SK-N-SH treated with all-trans-retinoic acid at 6 μM for 48 hours (cell line): ENCODE measurements around the gene DNHD1.

Source experiments
- ATAC-seq: fragments of 200-7000 bp; cut with Tn5 transposase; 3 replicates; pipeline ENCODE4 v1.9.1; 2020; ENCODE audit warnings: mild to moderate bottlenecking, moderate library complexity
- ARNTL ChIP-seq: fragments of 450-650 bp; formaldehyde crosslinking; IDR thresholded peaks from 2 replicates; pipeline ENCODE4 v1.5.0; 2020; ENCODE audit warnings: low read depth, mild to moderate bottlenecking, moderate library complexity, borderline replicate concordance
- BACH2 ChIP-seq: fragments of 250-450 bp; sonication (Bioruptor Pico); IDR thresholded peaks from 2 replicates; pipeline ENCODE4 v1.9.0; 2021; ENCODE audit warnings: mild to moderate bottlenecking, borderline replicate concordance
- CREB5 ChIP-seq: fragments of 250-450 bp; sonication (Bioruptor Pico); IDR thresholded peaks from 2 replicates; pipeline ENCODE4 v1.5.1; 2020; ENCODE audit warnings: low read depth, mild to moderate bottlenecking, moderate library complexity
- CSDC2 ChIP-seq: fragments of 250-450 bp; sonication (Bioruptor Pico); IDR thresholded peaks from 2 replicates; pipeline ENCODE4 v1.5.0; 2020; ENCODE audit warnings: mild to moderate bottlenecking, moderate library complexity
- CSRNP3 ChIP-seq: fragments of 250-450 bp; sonication (Bioruptor Pico); IDR thresholded peaks from 2 replicates; pipeline ENCODE4 v1.5.1; 2021; ENCODE audit warnings: mild to moderate bottlenecking, moderate library complexity
- ESRRG ChIP-seq: fragments of 250-450 bp; sonication (Bioruptor Pico); IDR thresholded peaks from 2 replicates; pipeline ENCODE4 v1.6.1; 2021; ENCODE audit warnings: mild to moderate bottlenecking
- OSR1 ChIP-seq: fragments of 250-450 bp; sonication (Bioruptor Pico); IDR thresholded peaks from 2 replicates; pipeline ENCODE4 v1.8.0; 2022; ENCODE audit warnings: moderate library complexity, mild to moderate bottlenecking, inconsistent platforms
- PATZ1 ChIP-seq: fragments of 250-450 bp; sonication (Bioruptor Pico); IDR thresholded peaks from 2 replicates; pipeline ENCODE4 v1.8.0; 2020; ENCODE audit warnings: mild to moderate bottlenecking, moderate library complexity, borderline replicate concordance
- POU6F1 ChIP-seq: fragments of 250-450 bp; sonication (Bioruptor Pico); IDR thresholded peaks from 2 replicates; pipeline ENCODE4 v1.8.0; 2021; ENCODE audit warnings: low read depth, mild to moderate bottlenecking, moderate library complexity, borderline replicate concordance
- PPARA ChIP-seq: fragments of 250-450 bp; sonication (Bioruptor Pico); IDR thresholded peaks from 2 replicates; pipeline ENCODE4 v1.5.0; 2020; ENCODE audit warnings: mild to moderate bottlenecking, borderline replicate concordance
- RARB ChIP-seq: fragments of 250-450 bp; sonication (Bioruptor Pico); IDR thresholded peaks from 2 replicates; pipeline ENCODE4 v1.8.0; 2021; ENCODE audit warnings: mild to moderate bottlenecking, moderate library complexity
- SNAI2 ChIP-seq: fragments of 250-450 bp; sonication (Bioruptor Pico); IDR thresholded peaks from 2 replicates; pipeline ENCODE4 v1.5.0; 2020; ENCODE audit warnings: mild to moderate bottlenecking, moderate library complexity
- TCF4 ChIP-seq: fragments of 250-450 bp; sonication (Bioruptor Pico); IDR thresholded peaks from 2 replicates; pipeline ENCODE4 v1.8.0; 2021; ENCODE audit warnings: mild to moderate bottlenecking, moderate library complexity, borderline replicate concordance
- TOX ChIP-seq: fragments of 250-450 bp; sonication (Bioruptor Pico); IDR thresholded peaks from 2 replicates; pipeline ENCODE4 v1.8.0; 2021; ENCODE audit warnings: mild to moderate bottlenecking, moderate library complexity, borderline replicate concordance
- TSHZ2 ChIP-seq: fragments of 250-450 bp; sonication (Bioruptor Pico); IDR thresholded peaks from 2 replicates; pipeline ENCODE4 v1.5.0; 2020; ENCODE audit warnings: mild to moderate bottlenecking, moderate library complexity
- ZC3H10 ChIP-seq: fragments of 250-450 bp; sonication (Bioruptor Pico); IDR thresholded peaks from 2 replicates; pipeline ENCODE4 v1.5.1; 2021; ENCODE audit warnings: mild to moderate bottlenecking, moderate library complexity
- ZFP3 ChIP-seq: fragments of 250-450 bp; sonication (Bioruptor Pico); IDR thresholded peaks from 2 replicates; pipeline ENCODE4 v1.5.0; 2020; ENCODE audit warnings: mild to moderate bottlenecking, moderate library complexity
- ZFP30 ChIP-seq: fragments of 450-650 bp; formaldehyde crosslinking; IDR thresholded peaks from 2 replicates; pipeline ENCODE4 v1.5.0; 2022; ENCODE audit warnings: mild to moderate bottlenecking, moderate library complexity
- ZNF565 ChIP-seq: fragments of 450-650 bp; formaldehyde crosslinking; conservative IDR thresholded peaks from 2 replicates; pipeline ENCODE4 v1.5.0; 2020; ENCODE audit warnings: low read depth, mild to moderate bottlenecking, moderate library complexity
- ZNF70 ChIP-seq: fragments of 450-650 bp; formaldehyde crosslinking; IDR thresholded peaks from 2 replicates; pipeline ENCODE4 v1.5.0; 2020; ENCODE audit warnings: mild to moderate bottlenecking, moderate library complexity
- ZNF8 ChIP-seq: fragments of 450-650 bp; formaldehyde crosslinking; IDR thresholded peaks from 2 replicates; pipeline ENCODE4 v1.5.0; 2020; ENCODE audit warnings: mild to moderate bottlenecking, moderate library complexity

The DNHD1 gene

GRCh38 chr11:6486256-6486655 is 10.8 kb upstream of the DNHD1 start:
- no peak for ATAC-seq
- TF ChIP-seq ZNF8 (CRISPR knock-in tag) (no peak), CSDC2 (CRISPR knock-in tag) (no peak), CSRNP3 (CRISPR knock-in tag) (no peak), PATZ1 (CRISPR knock-in tag) (no peak), BACH2 (CRISPR knock-in tag) (no peak), ZNF565 (CRISPR knock-in tag) (no peak), TCF4 (CRISPR knock-in tag) (no peak), ZFP30 (CRISPR knock-in tag) (no peak), ZNF70 (CRISPR knock-in tag) (no peak), ESRRG (no peak), ZFP3 (CRISPR knock-in tag) (no peak), SNAI2 (CRISPR knock-in tag) (no peak), ZC3H10 (CRISPR knock-in tag) (no peak), TOX (no peak), RARB (CRISPR knock-in tag) (no peak), PPARA (CRISPR knock-in tag) (no peak), TSHZ2 (CRISPR knock-in tag) (no peak), ARNTL (CRISPR knock-in tag) (no peak)

- TF ChIP-seq PATZ1 (CRISPR knock-in tag): no peak
- no peak for TF ChIP-seq BACH2 (CRISPR knock-in tag)
- no peak for TF ChIP-seq ZNF70 (CRISPR knock-in tag)
- TF ChIP-seq ZFP3 (CRISPR knock-in tag): no peak
- TF ChIP-seq TOX: no peak
- no peak for TF ChIP-seq SNAI2 (CRISPR knock-in tag)
- TF ChIP-seq PPARA (CRISPR knock-in tag): no peak
- TF ChIP-seq CREB5 (CRISPR knock-in tag): no peak
- TF ChIP-seq, all 23 proteins: peak for 0
- no peak for ATAC-seq
Measured at GRCh38 chr11:6486938-6487337, 10.1 kb upstream of the DNHD1 start.

GRCh38 chr11:6488342-6488741 is 8.7 kb upstream of the DNHD1 start:
- ATAC-seq: no peak
- TF ChIP-seq ZNF70 (CRISPR knock-in tag): no peak
- TF ChIP-seq RARB (CRISPR knock-in tag): no peak
- TF ChIP-seq CSDC2 (CRISPR knock-in tag): no peak

GRCh38 chr11:6488821-6489220 is 8.3 kb upstream of the DNHD1 start:
- ATAC-seq: no peak
- TF ChIP-seq ZFP3 (CRISPR knock-in tag): no peak
- no peak for TF ChIP-seq POU6F1 (CRISPR knock-in tag)
- TF ChIP-seq TOX: no peak
- no peak for TF ChIP-seq BACH2 (CRISPR knock-in tag)
- no peak for TF ChIP-seq ZNF8 (CRISPR knock-in tag)
- TF ChIP-seq OSR1 (CRISPR knock-in tag): no peak
- no peak for TF ChIP-seq ESRRG
- no peak for TF ChIP-seq CSRNP3 (CRISPR knock-in tag)
- no peak for TF ChIP-seq ZNF565 (CRISPR knock-in tag)
- no peak for TF ChIP-seq CSDC2 (CRISPR knock-in tag)
- TF ChIP-seq SNAI2 (CRISPR knock-in tag): no peak
